GM19395 (cell line): Measurements from ENCODE around the gene MAPK8IP2.

Experiments
- ATAC-seq: cut with Tn5 transposase; IDR thresholded peaks from one replicate; pipeline ENCODE4 v1.9.1; 2021; ENCODE audit warnings: mild to moderate bottlenecking, moderate library complexity; ENCODE audit not compliant: unreplicated experiment

The MAPK8IP2 gene

GRCh38 chr22:50574383-50574755, 26.2 kb upstream of the MAPK8IP2 start:
- ATAC-seq: no peak

GRCh38 chr22:50575426-50575941, 25.1 kb upstream of the MAPK8IP2 start:
- ATAC-seq: no peak

GRCh38 chr22:50576070-50576469, 24.5 kb upstream of the MAPK8IP2 start:
- ATAC-seq: no peak

GRCh38 chr22:50576806-50577696, 23.5 kb upstream of the MAPK8IP2 start:
- no peak for ATAC-seq

GRCh38 chr22:50577697-50577986, 23.0 kb upstream of the MAPK8IP2 start:
- ATAC-seq: no peak

GRCh38 chr22:50577987-50578775, 22.4 kb upstream of the MAPK8IP2 start, which contains the start of gene CPT1B:
Gene CPT1B (minus strand): TSS chr22:50578427. CDS start chr22:50577915, 512 bp downstream.
- no peak for ATAC-seq

- no peak for ATAC-seq
Measured at GRCh38 chr22:50578776-50579310, 21.8 kb upstream of the MAPK8IP2 start.

GRCh38 chr22:50579752-50580151, 20.8 kb upstream of the MAPK8IP2 start:
- no peak for ATAC-seq

GRCh38 chr22:50581031-50581949, 19.3 kb upstream of the MAPK8IP2 start:
- ATAC-seq: no peak

GRCh38 chr22:50581950-50582492, 18.6 kb upstream of the MAPK8IP2 start:
- peak; percentile 20 for ATAC-seq

GRCh38 chr22:50582493-50583293, 17.9 kb upstream of the MAPK8IP2 start, which contains the start of gene CHKB:
Gene CHKB (minus strand): TSS chr22:50582849. CDS start chr22:50582781, 68 bp downstream.
- peak; percentile 92 for ATAC-seq

GRCh38 chr22:50583294-50583861, 17.2 kb upstream of the MAPK8IP2 start:
- ATAC-seq: peak; percentile 47

GRCh38 chr22:50584106-50585096, 16.2 kb upstream of the MAPK8IP2 start:
- ATAC-seq: no peak

- ATAC-seq: no peak
Measured at GRCh38 chr22:50585238-50585637, 15.4 kb upstream of the MAPK8IP2 start.

- ATAC-seq: no peak
Measured at GRCh38 chr22:50585781-50586180, 14.8 kb upstream of the MAPK8IP2 start.

- ATAC-seq: no peak
Measured at GRCh38 chr22:50586416-50586815, 14.2 kb upstream of the MAPK8IP2 start.

- ATAC-seq: no peak
Measured at GRCh38 chr22:50587407-50587806, 13.2 kb upstream of the MAPK8IP2 start.

- no peak for ATAC-seq
Measured at GRCh38 chr22:50595189-50595588, 5.4 kb upstream of the MAPK8IP2 start.
